HepG2 (cell line): ENCODE results near the gene EPX. TPM values are rescaled to one million over a fixed set of nuclear protein-coding genes. Genes with fewer than 3 reads are reported as not detected.

Source experiments
- ARID4A ChIP-seq: sonication (generic); formaldehyde crosslinking; IDR thresholded peaks from 2 replicates; pipeline ENCODE4 v1.5.0; 2020; ENCODE audit warnings: mild to moderate bottlenecking, missing genetic modification reagents, borderline replicate concordance
- ATRX ChIP-seq: sonication (generic); formaldehyde crosslinking; IDR thresholded peaks from 2 replicates; pipeline ENCODE4 v1.4.0; 2020; ENCODE audit warnings: missing genetic modification reagents, borderline replicate concordance
- EZH2 ChIP-seq: conservative IDR thresholded peaks from 2 replicates; pipeline ENCODE4 v1.6.1; 2012; ENCODE audit warnings: mild to moderate bottlenecking, low read depth, low read length, moderate library complexity
- GABPB1 ChIP-seq: IDR thresholded peaks from 2 replicates; pipeline ENCODE4 v1.6.1; 2016; ENCODE audit warnings: mild to moderate bottlenecking, missing genetic modification reagents, moderate library complexity, missing compliant biosample characterization
- HNRNPLL ChIP-seq: fragments of 200-400 bp; formaldehyde crosslinking; IDR thresholded peaks from 2 replicates; pipeline ENCODE4 v1.6.1; 2017; ENCODE audit warnings: mild to moderate bottlenecking, low read depth, low read length; ENCODE audit not compliant: poor library complexity, severe bottlenecking
- KDM5B ChIP-seq: sonication (generic); formaldehyde crosslinking; IDR thresholded peaks from 2 replicates; pipeline ENCODE4 v1.4.0; 2020; ENCODE audit warnings: missing genetic modification reagents, mild to moderate bottlenecking, borderline replicate concordance
- NR0B2 ChIP-seq: sonication (generic); formaldehyde crosslinking; IDR thresholded peaks from 2 replicates; pipeline ENCODE4 v1.4.0; 2020; ENCODE audit warnings: mild to moderate bottlenecking, missing genetic modification reagents
- PBX3 ChIP-seq: sonication (generic); formaldehyde crosslinking; IDR thresholded peaks from 2 replicates; pipeline ENCODE4 v1.8.1; 2023; ENCODE audit warnings: missing genetic modification reagents, inconsistent platforms, borderline replicate concordance
- ZFY ChIP-seq: sonication (generic); formaldehyde crosslinking; IDR thresholded peaks from 2 replicates; pipeline ENCODE4 v1.4.0; 2020; ENCODE audit warnings: missing genetic modification reagents
- ZNF776 ChIP-seq: sonication (generic); formaldehyde crosslinking; IDR thresholded peaks from 2 replicates; pipeline ENCODE4 v1.4.0; 2020; ENCODE audit warnings: mild to moderate bottlenecking, missing genetic modification reagents
- ZNF777 ChIP-seq: sonication (generic); formaldehyde crosslinking; IDR thresholded peaks from 2 replicates; pipeline ENCODE4 v1.4.0; 2020; ENCODE audit warnings: missing genetic modification reagents
- polyA plus RNA-seq, 8 experiments: library from polyadenylated mRNA; depleted of rRNA in 3 of 8; stranded (reverse) in 7 of 8; unstranded in 1 of 8; fragments of >200 nt; fragmentation: Illumina TruSeq in 4 of 8; extraction: Trizol in 4 of 8; gene quantifications; 2 replicates each; pipeline versions ENCODE4 v1.2.1 to v1.2.3, GENCODE V29; 2011 to 2016; ENCODE audit warnings: low read depth in 4 of 8, missing spikeins in 1 of 8, mixed read lengths in 1 of 8; ENCODE audit not compliant: insufficient read depth in 1 of 8
- total RNA-seq, 5 experiments: library from RNA; depleted of rRNA; stranded (reverse); fragments of >200 nt; fragmentation: Illumina TruSeq; extraction: Trizol; gene quantifications; 2 replicates each; pipeline ENCODE4 v1.2.3, GENCODE V29; 2016; ENCODE audit warnings: low read depth in 1 of 5
- TF ChIP-seq, protein P1 (sequence below): sonication (generic); formaldehyde crosslinking; IDR thresholded peaks from 2 replicates; pipeline ENCODE4 v1.4.0; 2020; ENCODE audit warnings: mild to moderate bottlenecking, missing genetic modification reagents

EPX gene
- total and polyA plus RNA-seq, 2 of the 13 experiments (the other 11 are each of a cell fraction or from before 2014, with no cell fraction given) = not detected

DNA sequence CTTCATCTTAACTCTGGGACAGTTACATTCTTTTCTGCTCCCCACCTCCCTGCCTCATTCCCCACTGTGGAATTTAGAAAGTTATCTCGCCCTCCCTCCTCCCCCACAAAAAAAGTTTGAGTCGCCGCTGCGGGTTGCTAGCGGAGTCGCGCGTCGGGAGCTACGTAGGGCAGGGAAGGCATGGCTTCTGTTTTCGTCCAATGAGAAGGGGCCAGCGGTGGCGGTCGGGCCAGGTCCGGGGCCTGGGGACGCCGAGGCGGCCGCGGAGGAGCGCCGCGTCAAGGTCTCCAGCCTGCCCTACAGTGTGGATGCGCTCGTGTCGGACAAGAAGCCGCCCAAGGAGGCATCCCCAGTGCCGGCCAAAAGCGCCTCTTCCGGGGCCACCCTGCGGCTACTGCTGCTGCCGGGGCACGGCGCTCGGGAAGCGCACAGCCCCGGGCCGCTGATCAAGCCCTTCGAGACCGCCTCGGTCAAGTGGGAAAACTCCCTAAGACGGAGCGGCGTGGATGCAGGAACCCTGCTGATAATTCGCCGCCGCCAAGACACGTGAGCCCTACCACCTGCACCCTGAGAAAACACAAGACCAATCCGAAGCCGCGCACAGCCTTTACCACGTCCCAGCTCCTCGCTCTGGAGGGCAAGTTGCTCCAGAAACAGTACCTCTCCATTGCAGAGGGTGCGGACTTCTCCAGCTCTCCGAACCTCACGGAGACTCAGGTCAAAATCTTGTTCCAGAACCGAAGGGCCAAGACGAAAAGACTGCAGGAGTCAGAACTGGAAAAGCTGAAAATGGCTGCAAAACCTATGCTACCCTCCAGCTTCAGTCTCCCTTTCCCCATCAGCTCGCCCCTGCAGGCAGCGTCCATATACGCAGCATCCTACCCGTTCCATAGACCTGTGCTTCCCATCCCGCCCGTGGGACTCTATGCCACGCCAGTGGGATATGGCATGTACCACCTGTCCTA lies 35.4 kb upstream of the EPX start (continued):
- TF ChIP-seq HNRNPLL (peak; percentile 47), NR0B2 (no peak), ZNF777 (CRISPR knock-in tag) (peak; percentile 34; the same call in 1 of the 2 replicates), ATRX (no peak), ZNF776 (CRISPR knock-in tag) (0 out of 2 replicates have a peak, but pooled peaks have one; percentile 44), GABPB1 (CRISPR knock-in tag) (peak; percentile 44; the same call in 1 of the 2 replicates), PBX3 (CRISPR knock-in tag) (no peak), KDM5B (peak; percentile 66; the same call in 1 of the 2 replicates), EZH2 (peak; percentile 82; the same call in 1 of the 2 replicates), ZFY (0 out of 2 replicates have a peak, but pooled peaks have one; percentile 19), ARID4A (peak; percentile 22; the same call in 1 of the 2 replicates)
- TF ChIP-seq, protein P1, sequence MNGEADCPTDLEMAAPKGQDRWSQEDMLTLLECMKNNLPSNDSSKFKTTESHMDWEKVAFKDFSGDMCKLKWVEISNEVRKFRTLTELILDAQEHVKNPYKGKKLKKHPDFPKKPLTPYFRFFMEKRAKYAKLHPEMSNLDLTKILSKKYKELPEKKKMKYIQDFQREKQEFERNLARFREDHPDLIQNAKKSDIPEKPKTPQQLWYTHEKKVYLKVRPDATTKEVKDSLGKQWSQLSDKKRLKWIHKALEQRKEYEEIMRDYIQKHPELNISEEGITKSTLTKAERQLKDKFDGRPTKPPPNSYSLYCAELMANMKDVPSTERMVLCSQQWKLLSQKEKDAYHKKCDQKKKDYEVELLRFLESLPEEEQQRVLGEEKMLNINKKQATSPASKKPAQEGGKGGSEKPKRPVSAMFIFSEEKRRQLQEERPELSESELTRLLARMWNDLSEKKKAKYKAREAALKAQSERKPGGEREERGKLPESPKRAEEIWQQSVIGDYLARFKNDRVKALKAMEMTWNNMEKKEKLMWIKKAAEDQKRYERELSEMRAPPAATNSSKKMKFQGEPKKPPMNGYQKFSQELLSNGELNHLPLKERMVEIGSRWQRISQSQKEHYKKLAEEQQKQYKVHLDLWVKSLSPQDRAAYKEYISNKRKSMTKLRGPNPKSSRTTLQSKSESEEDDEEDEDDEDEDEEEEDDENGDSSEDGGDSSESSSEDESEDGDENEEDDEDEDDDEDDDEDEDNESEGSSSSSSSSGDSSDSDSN (CRISPR knock-in tag) = peak; percentile 54; the same call in 1 of the 2 replicates
